GM12872 (cell line): ENCODE results near the gene NTHL1.

Experiments
- TF ChIP-seq, protein P1 (sequence below): IDR thresholded peaks from 3 replicates; pipeline ENCODE4 v1.5.1; 2011; ENCODE audit warnings: low read depth, mild to moderate bottlenecking, low read length, moderate library complexity; ENCODE audit not compliant: insufficient read depth

NTHL1 gene

GRCh38 chr16:2042171-2042985 is 5.3 kb downstream of the NTHL1 start:
- TF ChIP-seq, protein P1, sequence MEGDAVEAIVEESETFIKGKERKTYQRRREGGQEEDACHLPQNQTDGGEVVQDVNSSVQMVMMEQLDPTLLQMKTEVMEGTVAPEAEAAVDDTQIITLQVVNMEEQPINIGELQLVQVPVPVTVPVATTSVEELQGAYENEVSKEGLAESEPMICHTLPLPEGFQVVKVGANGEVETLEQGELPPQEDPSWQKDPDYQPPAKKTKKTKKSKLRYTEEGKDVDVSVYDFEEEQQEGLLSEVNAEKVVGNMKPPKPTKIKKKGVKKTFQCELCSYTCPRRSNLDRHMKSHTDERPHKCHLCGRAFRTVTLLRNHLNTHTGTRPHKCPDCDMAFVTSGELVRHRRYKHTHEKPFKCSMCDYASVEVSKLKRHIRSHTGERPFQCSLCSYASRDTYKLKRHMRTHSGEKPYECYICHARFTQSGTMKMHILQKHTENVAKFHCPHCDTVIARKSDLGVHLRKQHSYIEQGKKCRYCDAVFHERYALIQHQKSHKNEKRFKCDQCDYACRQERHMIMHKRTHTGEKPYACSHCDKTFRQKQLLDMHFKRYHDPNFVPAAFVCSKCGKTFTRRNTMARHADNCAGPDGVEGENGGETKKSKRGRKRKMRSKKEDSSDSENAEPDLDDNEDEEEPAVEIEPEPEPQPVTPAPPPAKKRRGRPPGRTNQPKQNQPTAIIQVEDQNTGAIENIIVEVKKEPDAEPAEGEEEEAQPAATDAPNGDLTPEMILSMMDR = no peak

DNA sequence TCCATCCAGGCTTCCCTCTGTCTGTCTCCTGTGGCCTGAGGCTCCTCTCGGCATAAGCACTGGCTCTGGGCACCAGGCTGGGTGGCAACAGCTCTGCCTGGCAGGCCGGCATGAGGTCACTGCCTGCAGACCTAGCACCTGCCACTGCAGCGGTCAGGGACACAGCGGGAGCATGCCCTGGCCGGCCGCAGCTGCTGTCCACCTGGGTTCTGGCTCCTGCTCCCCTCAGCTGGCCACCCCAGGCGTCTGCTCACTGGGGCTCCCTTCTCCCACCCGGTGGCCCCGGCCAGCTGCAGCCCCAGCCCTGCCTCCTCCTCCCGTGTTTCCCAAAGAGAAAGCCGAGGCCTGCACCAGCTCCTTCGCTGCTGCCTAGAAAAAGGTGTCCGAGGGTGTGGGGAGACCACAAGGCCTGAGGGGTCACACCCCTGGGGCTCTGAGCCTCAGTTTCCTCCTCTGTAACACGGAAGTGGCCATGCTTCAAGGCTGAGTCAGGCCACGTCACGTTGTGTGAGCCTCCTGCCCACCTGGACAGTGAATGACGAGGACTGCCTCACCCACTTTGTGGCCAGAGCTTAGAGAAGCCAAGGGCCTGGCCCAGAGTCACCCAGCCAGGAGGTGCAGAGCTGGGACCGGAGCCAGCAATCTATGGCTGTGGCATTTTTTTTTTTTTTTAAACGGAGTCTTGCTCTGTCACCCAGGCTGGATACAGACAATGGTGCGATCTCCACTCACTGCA is 6.7 kb downstream of the NTHL1 start:
- TF ChIP-seq, protein P1 = no peak

GRCh38 chr16:2040041-2040786 is 7.4 kb downstream of the NTHL1 start:
- TF ChIP-seq, protein P1 = no peak

GRCh38 chr16:2039274-2040031 is 8.2 kb downstream of the NTHL1 start:
- TF ChIP-seq, protein P1 = no peak

DNA sequence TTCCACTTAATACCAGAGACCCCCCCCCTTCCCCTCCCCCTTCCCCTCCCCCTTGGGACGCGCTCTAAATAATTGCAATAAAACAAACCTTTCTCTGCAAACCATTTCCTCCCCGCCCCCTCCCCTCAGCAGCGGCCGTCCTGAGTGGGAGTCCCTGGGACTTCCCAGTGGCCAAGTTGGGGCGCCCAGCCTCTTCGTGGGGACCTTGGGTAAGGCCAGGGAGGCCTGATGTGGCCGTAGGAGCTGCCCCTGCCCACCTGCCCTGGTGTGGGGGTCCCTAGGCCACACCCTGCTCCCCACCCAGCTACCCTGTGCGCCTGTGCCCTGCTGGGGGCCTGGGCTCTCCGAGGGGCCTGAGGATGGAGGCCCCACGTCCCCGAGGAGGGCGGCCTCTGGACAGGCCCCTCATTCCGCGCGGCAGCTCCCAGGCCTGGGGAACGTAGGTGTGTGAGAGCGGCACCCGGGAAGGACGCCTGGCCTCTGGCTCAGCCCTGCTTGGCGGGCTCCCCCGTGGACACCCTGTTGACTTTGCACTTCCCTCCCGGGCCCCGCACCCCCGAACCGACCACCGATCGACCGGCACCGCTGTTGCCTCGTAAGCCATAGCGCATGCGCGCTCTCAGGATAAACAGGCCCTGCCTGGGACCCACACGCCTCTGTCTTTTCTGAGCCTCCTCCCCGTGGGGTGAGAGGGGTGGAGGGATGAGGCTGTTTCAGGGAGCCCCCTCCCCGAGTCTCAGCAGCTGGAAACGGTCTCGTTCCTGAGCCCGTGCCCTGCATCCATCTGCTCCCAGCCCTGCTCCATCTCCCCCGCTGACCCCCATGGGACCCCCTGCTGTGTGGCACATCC is 9.0 kb downstream of the NTHL1 start:
- TF ChIP-seq, protein P1 = no peak

DNA sequence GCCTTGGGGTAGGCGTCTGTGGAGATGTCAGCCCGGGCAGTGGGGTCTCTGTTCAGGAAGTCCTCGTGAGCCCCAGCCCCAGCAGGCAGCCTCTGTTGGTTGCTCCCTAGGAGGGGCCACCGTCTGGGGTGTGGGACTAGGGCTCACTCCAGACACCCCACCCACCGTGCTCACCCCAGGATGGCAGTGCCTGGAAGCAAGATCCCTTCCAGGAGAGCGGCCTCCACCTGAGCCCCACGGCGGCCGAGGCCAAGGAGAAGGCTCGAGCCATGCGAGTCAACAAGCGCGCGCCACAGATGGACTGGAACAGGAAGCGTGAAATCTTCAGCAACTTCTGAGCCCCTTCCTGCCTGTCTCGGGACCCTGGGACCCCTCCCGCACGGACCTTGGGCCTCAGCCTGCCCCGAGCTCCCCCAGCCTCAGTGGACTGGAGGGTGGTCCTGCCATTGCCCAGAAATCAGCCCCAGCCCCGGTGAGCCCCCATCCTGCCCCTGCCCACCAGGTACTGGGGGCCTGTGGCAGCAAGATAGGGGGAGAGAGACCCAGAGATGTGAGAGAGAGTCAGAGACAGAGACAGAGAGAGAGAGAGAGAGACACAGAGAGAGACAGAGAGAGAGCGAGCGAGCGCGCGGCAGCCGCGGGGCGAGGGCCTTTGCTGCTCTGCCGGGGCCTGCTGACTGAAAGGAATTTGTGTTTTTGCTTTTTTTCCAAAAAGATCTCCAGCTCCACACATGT is 9.8 kb downstream of the NTHL1 start:
- TF ChIP-seq, protein P1 = no peak
